Retinal pigment epithelial cell (primary cell): ENCODE results near the gene FAHD1.

ENCODE experiments used
- DNase-seq: peaks from one replicate; pipeline ENCODE4 v3.0.0-alpha.2; 2010; ENCODE audit warnings: low read depth
- H3K4me3 ChIP-seq: 2 replicates; pipeline ENCODE4 v1.5.1; 2011; ENCODE audit warnings: mild to moderate bottlenecking, low read length, control low read depth, moderate library complexity
- TF ChIP-seq, protein P1 (sequence below): conservative IDR thresholded peaks from 2 replicates; pipeline ENCODE4 v1.5.1; 2011; ENCODE audit warnings: low read depth, low read length, control low read depth, inconsistent platforms

Gene FAHD1

DNA sequence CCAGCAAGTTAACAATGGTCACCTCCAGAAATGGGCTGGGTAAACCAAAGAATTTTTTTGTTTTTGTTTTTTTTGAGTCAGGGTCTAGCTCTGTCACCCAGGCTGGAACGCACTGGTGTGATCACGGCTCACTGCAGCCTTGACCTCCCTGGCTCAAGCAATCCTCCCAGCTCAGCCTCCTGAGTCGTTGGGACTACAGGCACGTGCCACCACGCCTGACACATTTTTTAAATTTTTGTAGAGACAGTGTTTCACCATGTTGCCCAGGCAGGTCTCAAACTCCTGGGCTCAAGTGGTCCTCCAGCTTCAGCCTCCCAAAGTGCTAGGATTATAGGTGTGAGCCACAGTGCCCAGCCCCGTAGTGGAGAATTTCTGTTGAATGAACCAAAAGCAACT lies 46.3 kb upstream of the FAHD1 start:
- TF ChIP-seq, protein P1, sequence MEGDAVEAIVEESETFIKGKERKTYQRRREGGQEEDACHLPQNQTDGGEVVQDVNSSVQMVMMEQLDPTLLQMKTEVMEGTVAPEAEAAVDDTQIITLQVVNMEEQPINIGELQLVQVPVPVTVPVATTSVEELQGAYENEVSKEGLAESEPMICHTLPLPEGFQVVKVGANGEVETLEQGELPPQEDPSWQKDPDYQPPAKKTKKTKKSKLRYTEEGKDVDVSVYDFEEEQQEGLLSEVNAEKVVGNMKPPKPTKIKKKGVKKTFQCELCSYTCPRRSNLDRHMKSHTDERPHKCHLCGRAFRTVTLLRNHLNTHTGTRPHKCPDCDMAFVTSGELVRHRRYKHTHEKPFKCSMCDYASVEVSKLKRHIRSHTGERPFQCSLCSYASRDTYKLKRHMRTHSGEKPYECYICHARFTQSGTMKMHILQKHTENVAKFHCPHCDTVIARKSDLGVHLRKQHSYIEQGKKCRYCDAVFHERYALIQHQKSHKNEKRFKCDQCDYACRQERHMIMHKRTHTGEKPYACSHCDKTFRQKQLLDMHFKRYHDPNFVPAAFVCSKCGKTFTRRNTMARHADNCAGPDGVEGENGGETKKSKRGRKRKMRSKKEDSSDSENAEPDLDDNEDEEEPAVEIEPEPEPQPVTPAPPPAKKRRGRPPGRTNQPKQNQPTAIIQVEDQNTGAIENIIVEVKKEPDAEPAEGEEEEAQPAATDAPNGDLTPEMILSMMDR, result no peak
- DNase-seq, result no peak
- no peak overlapping the region for H3K4me3 ChIP-seq

DNA sequence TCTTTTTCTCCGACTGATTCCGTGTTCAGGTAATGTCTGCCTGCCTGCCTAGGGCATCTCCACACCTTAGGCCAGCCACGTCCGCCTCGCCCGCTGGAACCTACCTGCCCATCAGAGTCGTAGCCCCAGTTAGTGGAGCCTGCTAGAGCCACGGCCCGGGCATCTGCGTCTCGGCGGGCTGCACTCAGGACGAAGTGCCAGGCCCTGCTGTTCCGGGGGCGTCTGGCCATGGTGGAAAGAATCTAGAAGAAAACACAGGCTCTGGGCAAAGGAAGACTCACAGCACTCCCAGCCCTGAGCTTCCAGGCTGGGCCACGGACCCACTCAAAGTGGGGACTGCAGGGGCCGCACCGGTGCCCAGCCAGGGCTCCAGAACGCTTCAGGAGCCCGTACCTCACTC lies 45.8 kb upstream of the FAHD1 start:
- DNase-seq, result no peak
- H3K4me3 ChIP-seq, result peak overlapping the region; percentile 89
- TF ChIP-seq, protein P1, result no peak

DNA sequence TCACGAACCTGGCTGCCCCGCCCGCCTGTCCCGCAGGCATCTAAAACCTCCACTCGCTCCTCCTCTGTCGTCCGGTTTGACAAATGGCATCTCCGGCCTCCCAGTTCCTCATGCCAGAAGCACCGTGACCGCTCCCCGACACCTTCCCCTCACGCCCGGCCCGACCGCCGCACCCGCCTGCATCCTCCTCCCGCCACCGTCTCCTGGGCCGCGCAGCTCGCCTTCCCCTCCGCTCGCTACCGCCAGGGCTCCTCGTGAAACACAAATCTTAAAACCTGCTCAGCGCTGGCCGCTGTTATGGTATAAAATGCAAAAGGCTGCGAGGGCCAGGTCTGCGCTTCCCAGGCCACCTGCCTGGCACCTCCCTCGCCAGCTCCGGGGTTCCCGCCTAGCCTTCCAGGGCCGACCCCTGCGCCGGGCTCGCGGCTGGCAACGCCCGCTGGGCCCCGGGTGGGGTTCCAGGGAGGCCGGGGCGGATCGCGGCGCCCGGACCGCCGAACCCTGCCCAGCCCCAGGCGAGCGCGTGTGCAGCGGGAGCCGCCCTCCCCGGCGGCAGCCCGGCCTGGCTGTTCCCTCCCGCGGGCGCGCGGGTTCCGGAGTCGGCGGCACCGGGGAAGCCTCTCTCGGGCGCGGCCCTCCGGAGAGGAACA lies 45.1 kb upstream of the FAHD1 start:
- DNase-seq, result no peak
- TF ChIP-seq, protein P1, result peak; percentile 12
- peak overlapping the region; percentile 89 for H3K4me3 ChIP-seq

DNA sequence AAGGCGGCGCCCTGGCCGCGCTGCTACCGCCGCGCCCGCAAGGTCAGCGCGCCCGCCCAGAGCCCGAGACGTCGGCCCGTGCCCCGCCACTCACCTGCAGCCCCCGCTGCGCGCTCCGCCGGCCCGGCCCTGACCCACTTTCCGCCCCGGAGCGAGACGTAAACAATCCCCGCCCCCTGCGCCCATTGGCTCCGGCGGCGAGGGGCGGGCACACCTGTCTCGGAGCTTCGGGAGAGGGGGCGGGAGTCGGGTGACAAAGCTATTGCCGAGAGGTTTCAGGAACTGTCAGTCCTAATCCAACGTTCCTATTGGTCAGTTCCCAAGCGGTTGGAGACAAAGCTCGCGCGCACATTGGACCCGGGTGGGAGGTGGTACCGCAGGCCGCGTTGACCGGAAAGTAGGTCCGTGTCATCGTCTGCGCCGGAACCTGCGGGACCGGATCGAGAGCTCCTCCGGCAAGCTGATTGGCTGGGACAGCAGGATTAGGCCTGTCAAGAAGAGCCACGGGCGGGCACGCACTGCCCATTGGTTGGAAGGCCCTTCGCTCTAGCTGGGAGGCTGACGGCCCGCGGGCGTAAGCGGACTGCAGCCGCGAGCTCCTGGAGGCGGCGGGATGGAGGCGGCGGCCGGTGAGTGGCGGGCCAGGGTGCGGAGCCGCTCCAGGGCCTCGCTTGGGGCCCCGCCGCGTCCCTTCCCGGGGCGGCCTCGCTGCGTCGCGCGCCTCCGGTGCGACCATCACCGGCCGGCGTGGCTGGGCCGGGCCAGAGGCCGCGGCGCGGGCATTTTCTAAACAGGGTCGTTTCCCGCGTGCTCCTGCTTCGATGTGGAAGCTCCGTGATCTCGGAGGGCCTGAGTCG lies 44.4 kb upstream of the FAHD1 start, which contains the start of the genes NUBP2 and SPSB3:
Gene NUBP2, plus strand, starts transcription at position 553 of the 857 bp plus-strand sequence. Its CDS starts 61 bp downstream, at position 614.
Gene SPSB3, minus strand, starts transcription at position 164 of the 857 bp plus-strand sequence. CDS start 1,088 bp downstream, outside the sequence.
- peak within 1 kb of the TSS; percentile 89 for H3K4me3 ChIP-seq
- DNase-seq, result peak; percentile 100
- TF ChIP-seq, protein P1, result no peak

DNA sequence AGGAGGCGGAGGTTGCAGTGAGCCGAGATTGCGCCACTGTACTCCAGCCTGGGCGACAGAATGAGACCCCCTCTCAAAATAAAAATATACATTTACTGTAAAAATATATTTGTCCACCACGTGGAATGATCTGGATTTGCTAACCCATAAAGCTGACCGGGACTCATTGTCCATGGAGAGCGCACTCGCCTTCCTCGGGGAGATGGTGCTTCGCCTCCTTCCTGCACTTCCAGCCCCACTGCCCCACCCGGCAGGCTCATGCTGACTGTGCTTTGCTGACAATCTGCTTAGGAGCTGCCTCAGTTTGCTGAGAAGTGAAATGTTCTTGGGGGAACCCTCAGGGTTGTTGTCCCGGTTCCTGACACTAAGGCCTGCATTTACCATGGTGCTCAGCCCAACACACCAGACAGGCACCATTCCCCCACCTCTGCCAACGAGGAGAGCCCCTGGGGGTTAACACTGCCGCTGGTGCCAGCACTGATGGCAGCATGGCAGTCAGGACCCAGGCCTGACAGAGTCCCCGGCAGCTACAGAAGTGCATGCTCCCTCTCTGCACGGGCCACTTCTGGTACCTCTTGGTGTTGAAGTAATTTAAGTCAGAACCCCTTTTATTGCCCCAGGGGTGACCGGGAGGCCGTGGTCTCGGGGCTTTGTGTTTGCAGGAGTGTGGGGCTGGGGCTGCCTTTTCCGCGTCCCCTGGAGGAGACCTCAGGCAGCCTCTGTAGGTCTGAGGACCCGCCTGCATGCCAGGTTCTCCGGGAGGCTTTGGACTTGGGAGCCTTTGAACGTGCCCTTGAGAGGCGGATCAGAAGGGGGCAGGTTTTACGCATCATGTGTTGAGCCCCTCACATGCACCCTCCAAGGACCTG lies 41.8 kb upstream of the FAHD1 start:
- DNase-seq, result no peak

DNA sequence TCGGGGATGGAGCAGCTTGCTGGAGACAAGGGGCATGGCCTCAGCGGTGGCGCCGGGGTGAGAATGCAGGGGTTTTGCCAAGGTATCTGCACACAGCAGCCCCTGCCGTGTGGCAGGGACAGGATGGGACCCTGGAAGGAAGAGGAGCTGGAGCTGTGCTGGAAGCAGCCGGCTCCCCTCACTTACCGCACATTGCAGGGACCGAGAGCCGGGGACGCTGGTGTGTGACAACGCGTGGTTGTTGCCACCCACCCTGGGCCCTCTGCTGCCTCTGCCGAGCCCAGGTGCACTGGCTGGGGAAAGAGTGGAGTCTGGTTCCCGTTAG lies 41.2 kb upstream of the FAHD1 start:
- no peak for DNase-seq
- TF ChIP-seq, protein P1, result no peak

More for the DNA sequence above, 41.8 kb upstream of the FAHD1 start:
- no peak overlapping the region for H3K4me3 ChIP-seq
- TF ChIP-seq, protein P1, result no peak

More for the DNA sequence above, 41.2 kb upstream of the FAHD1 start:
- no peak overlapping the region for H3K4me3 ChIP-seq
